HL-60 (cell line): ENCODE data around the gene USP35.

Source experiments
- DNase-seq, 2 experiments: peaks; one replicate each; pipeline ENCODE4 v3.0.0-alpha.2; 2010 to 2020; ENCODE audit warnings: low read depth in 1 of 2, low spot score in 1 of 2
- H3K27ac ChIP-seq: fragments of 250-450 bp; sonication (Bioruptor Pico); replicated peaks from 2 replicates; pipeline ENCODE4 v1.5.1; 2020; ENCODE audit warnings: mild to moderate bottlenecking, moderate library complexity
- H3K27me3 ChIP-seq: fragments of 250-450 bp; sonication (Bioruptor Pico); 2 replicates; pipeline ENCODE4 v1.5.1; 2021; ENCODE audit warnings: mild to moderate bottlenecking, moderate library complexity; ENCODE audit not compliant: insufficient read depth, poor library complexity, severe bottlenecking
- H3K4me3 ChIP-seq: replicated peaks from 2 replicates; pipeline ENCODE4 v1.5.1; 2011; ENCODE audit warnings: mild to moderate bottlenecking, control low read depth, low read length; ENCODE audit not compliant: insufficient read depth
- GABPA ChIP-seq: IDR thresholded peaks from 2 replicates; pipeline ENCODE4 v1.6.1; 2012; ENCODE audit warnings: low read depth
- POLR2AphosphoS5 ChIP-seq: IDR thresholded peaks from 2 replicates; pipeline ENCODE4 v1.6.1; 2012; ENCODE audit warnings: low read depth
- SPI1 ChIP-seq: IDR thresholded peaks from 2 replicates; pipeline ENCODE4 v1.6.1; 2012; ENCODE audit warnings: low read depth, mild to moderate bottlenecking, borderline replicate concordance
- TF ChIP-seq, protein P1 (sequence below): IDR thresholded peaks from 2 replicates; pipeline ENCODE4 v1.6.1; 2012; ENCODE audit warnings: low read depth; ENCODE audit not compliant: insufficient replicate concordance
- TF ChIP-seq, protein P2 (sequence below): IDR thresholded peaks from one replicate; pipeline ENCODE4 v1.5.1; 2011; ENCODE audit warnings: low read length, control low read depth, inconsistent platforms; ENCODE audit not compliant: insufficient read depth

Gene USP35

DNA sequence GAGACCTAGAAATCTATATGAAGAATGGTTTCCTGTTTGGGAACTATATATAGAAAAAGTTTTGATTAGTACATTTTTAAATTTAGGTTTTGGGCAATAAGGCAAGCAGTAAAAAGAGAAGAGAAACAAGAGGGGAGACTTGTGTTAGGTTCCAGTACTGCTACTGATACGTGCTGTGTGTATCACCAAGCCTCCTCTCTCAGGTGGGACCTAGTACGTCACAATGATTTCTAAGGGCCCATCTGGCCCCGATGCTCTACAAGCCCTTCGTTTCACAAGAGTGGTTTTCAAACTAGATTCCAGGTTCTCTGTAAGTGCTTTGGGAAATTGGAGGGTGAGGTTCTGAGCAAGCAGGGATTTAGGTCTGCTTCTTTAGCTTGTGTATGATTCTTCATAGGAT, 39.2 kb downstream of the USP35 start:
- no peak for TF ChIP-seq GABPA
- no peak for TF ChIP-seq SPI1
- TF ChIP-seq, protein P1, sequence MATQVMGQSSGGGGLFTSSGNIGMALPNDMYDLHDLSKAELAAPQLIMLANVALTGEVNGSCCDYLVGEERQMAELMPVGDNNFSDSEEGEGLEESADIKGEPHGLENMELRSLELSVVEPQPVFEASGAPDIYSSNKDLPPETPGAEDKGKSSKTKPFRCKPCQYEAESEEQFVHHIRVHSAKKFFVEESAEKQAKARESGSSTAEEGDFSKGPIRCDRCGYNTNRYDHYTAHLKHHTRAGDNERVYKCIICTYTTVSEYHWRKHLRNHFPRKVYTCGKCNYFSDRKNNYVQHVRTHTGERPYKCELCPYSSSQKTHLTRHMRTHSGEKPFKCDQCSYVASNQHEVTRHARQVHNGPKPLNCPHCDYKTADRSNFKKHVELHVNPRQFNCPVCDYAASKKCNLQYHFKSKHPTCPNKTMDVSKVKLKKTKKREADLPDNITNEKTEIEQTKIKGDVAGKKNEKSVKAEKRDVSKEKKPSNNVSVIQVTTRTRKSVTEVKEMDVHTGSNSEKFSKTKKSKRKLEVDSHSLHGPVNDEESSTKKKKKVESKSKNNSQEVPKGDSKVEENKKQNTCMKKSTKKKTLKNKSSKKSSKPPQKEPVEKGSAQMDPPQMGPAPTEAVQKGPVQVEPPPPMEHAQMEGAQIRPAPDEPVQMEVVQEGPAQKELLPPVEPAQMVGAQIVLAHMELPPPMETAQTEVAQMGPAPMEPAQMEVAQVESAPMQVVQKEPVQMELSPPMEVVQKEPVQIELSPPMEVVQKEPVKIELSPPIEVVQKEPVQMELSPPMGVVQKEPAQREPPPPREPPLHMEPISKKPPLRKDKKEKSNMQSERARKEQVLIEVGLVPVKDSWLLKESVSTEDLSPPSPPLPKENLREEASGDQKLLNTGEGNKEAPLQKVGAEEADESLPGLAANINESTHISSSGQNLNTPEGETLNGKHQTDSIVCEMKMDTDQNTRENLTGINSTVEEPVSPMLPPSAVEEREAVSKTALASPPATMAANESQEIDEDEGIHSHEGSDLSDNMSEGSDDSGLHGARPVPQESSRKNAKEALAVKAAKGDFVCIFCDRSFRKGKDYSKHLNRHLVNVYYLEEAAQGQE: no peak
- TF ChIP-seq, protein P2, sequence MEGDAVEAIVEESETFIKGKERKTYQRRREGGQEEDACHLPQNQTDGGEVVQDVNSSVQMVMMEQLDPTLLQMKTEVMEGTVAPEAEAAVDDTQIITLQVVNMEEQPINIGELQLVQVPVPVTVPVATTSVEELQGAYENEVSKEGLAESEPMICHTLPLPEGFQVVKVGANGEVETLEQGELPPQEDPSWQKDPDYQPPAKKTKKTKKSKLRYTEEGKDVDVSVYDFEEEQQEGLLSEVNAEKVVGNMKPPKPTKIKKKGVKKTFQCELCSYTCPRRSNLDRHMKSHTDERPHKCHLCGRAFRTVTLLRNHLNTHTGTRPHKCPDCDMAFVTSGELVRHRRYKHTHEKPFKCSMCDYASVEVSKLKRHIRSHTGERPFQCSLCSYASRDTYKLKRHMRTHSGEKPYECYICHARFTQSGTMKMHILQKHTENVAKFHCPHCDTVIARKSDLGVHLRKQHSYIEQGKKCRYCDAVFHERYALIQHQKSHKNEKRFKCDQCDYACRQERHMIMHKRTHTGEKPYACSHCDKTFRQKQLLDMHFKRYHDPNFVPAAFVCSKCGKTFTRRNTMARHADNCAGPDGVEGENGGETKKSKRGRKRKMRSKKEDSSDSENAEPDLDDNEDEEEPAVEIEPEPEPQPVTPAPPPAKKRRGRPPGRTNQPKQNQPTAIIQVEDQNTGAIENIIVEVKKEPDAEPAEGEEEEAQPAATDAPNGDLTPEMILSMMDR: no peak
- no peak for TF ChIP-seq POLR2AphosphoS5
- H3K27ac ChIP-seq: no peak overlapping the region
- no peaks in the 10 kb centered on the region for H3K27me3 ChIP-seq
- no peak for DNase-seq
- H3K4me3 ChIP-seq: no peak overlapping the region

DNA sequence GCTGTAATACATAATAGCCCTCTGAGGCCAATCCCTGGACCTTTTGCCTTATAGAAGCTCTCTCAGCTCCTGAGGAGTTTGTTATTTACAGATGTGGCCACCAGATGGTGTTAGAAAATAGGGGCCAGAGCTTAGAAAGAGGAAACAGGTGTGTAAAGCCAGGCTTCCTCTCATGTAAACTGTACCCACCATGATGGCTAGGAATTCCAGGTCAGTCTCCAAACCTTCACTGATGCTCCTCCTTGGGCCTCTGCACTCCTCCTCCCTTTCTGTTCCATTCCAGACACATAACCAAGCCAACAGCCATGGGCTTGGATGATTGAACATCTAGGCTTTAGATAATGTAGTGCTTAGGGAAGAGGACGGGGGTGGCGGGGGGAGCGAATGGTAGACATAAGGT, 39.7 kb downstream of the USP35 start:
- Histone ChIP-seq H3K4me3 (no peak overlapping the region), H3K27me3 (no peaks in the 10 kb centered on the region), H3K27ac (no peak overlapping the region)
- TF ChIP-seq, protein P1: no peak
- TF ChIP-seq SPI1: peak; percentile 63; the same call in 1 of the 2 replicates
- DNase-seq: peak; percentile 49 to 71

DNA sequence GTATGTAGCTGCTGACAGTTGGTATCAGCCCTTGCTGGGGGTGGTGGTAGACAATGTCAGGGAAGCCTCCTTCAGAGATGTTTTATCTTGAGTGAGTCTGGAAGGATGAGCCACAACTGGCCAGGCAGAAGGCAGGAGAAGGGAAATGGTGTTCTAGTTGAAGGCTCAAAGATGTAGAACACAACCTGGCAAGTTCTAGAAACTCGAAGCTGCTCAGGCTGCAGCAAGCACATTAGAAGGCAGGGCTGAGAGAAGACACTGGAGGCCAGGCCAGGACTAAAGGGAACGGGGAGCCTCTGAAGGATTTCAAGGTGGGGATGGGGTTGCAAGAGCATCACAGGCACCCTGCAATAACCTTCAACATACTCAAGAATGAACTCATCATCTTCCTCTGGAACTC, 40.4 kb downstream of the USP35 start:
- Histone ChIP-seq H3K27me3 (no peaks in the 10 kb centered on the region), H3K27ac (no peak overlapping the region), H3K4me3 (no peak overlapping the region)
- TF ChIP-seq GABPA: no peak
- TF ChIP-seq, protein P2: no peak
- no peak for DNase-seq

DNA sequence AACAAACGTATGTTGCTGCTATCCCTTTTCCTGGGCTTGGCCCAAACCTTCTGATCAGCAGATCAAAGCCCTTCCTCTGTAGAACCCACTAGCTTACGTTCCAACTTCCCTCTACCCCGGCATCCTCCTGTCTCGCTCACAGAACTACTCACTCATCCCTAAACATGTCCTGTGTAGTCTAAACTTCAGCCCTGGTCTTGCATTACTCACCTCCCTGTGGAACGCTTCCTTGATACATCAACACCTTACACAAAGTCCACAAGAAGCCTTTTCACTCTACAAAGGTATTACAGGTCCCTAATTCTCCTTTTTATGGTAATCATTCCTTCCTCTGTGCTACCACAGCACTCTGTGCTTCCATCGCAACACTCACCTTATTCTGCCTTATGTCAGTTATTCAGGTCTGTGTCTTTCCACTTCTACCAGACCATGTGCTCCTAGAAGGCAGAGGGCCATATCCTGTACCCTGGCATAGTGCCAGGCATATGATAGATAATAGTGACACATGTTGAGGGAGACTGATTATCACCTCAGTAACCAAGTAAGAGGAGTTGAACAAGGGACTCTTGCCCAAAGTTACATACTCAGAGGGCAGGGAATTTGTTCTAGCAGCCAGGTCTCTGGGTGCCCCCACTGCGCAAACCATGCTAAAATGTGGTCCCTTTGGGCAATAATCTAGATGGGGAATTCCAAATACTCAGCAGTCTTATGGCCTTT, 41.6 kb downstream of the USP35 start:
- DNase-seq: no peak
- TF ChIP-seq POLR2AphosphoS5 (no peak), GABPA (no peak), SPI1 (no peak)
- TF ChIP-seq, protein P1: no peak
- TF ChIP-seq, protein P2: no peak

More for the DNA sequence above, 41.6 kb downstream of the USP35 start:
- no peaks in the 10 kb centered on the region for H3K27me3 ChIP-seq
- H3K4me3 ChIP-seq: no peak overlapping the region
- no peak overlapping the region for H3K27ac ChIP-seq
